Thymus (tissue), 11 donors: ENCODE measurements around the gene AFF2. TPM values are rescaled to one million over a fixed set of nuclear protein-coding genes. Genes with fewer than 3 reads are reported as not detected.

Source experiments
- DNase-seq, 9 donors: peaks; one replicate each; pipeline ENCODE4 v3.0.0-alpha.2; 2013; ENCODE audit warnings: low spot score in 9 of 9, low read depth in 6 of 9, missing footprints in 1 of 9
- H3K27ac ChIP-seq, 2 donors: one replicate each; pipeline ENCODE4 v1.5.1; 2013; ENCODE audit warnings: control low read depth in 1 of 2, low read depth in 1 of 2, low read length in 1 of 2, mild to moderate bottlenecking in 1 of 2, moderate library complexity in 1 of 2
- H3K27me3 ChIP-seq, 2 donors: one replicate each; pipeline ENCODE4 v1.5.1; 2013; ENCODE audit warnings: low read length in 1 of 2; ENCODE audit not compliant: control insufficient read depth in 2 of 2, insufficient read depth in 1 of 2
- H3K36me3 ChIP-seq, 2 donors: one replicate each; pipeline ENCODE4 v1.5.1; 2013; ENCODE audit warnings: low read length in 1 of 2, mild to moderate bottlenecking in 1 of 2, moderate library complexity in 1 of 2; ENCODE audit not compliant: control insufficient read depth in 2 of 2, insufficient read depth in 2 of 2
- H3K4me1 ChIP-seq, 2 donors: one replicate each; pipeline ENCODE4 v1.5.1; 2013; ENCODE audit warnings: low read length in 2 of 2; ENCODE audit not compliant: control insufficient read depth in 2 of 2, insufficient read depth in 2 of 2
- H3K4me3 ChIP-seq, 2 donors: one replicate each; pipeline ENCODE4 v1.5.1; 2013; ENCODE audit warnings: low read length in 2 of 2, control low read depth in 1 of 2, mild to moderate bottlenecking in 1 of 2
- H3K9me3 ChIP-seq, 2 donors: one replicate each; pipeline ENCODE4 v1.5.1; 2013; ENCODE audit warnings: low read length in 1 of 2, mild to moderate bottlenecking in 1 of 2; ENCODE audit not compliant: control insufficient read depth in 2 of 2, insufficient read depth in 1 of 2
- WGBS: extraction: QIAGEN DNeasy Blood & Tissue Kit; methylation state at CpG from one replicate; pipeline ENCODE4 v1.1.7; 2013; 5-methylcytosine and 5-hydroxymethylcytosine counted together
- polyA plus RNA-seq: library from polyadenylated mRNA; stranded (reverse); fragments of 200-250 nt; gene quantifications from one replicate; pipeline ENCODE4 v1.2.3, GENCODE V29; 2013
- total RNA-seq: library from RNA; stranded (reverse); fragments of 120-200 nt; gene quantifications from one replicate; pipeline ENCODE4 v1.2.4, GENCODE V29; 2013
- donor health status: healthy.

The AFF2 gene
- total and polyA plus RNA-seq, 2 donors: 1.3 to 27.4 TPM

GRCh38 chrX:148984238-148984637, 483.8 kb downstream of the AFF2 start:
- Histone ChIP-seq H3K27me3 (no peaks in the 10 kb centered on the region), H3K4me3 (no peak overlapping the region), H3K27ac (no peak overlapping the region), H3K36me3 (peaks cover 0 to 4% of the 10 kb centered on the region in 2 donors), H3K4me1 (no peaks in the 10 kb centered on the region), H3K9me3 (no peaks in the 10 kb centered on the region)
- DNase-seq: peak in 1 of 9 donors; percentile 7
- 87% methylated on average over 2 of the region's 2 CpGs for WGBS

GRCh38 chrX:148991502-148991901, 491.1 kb downstream of the AFF2 start:
- H3K9me3 ChIP-seq: no peaks in the 10 kb centered on the region
- 95% methylated on average over 1 of the region's 1 CpG for WGBS
- no peaks in the 10 kb centered on the region for H3K27me3 ChIP-seq

DNA sequence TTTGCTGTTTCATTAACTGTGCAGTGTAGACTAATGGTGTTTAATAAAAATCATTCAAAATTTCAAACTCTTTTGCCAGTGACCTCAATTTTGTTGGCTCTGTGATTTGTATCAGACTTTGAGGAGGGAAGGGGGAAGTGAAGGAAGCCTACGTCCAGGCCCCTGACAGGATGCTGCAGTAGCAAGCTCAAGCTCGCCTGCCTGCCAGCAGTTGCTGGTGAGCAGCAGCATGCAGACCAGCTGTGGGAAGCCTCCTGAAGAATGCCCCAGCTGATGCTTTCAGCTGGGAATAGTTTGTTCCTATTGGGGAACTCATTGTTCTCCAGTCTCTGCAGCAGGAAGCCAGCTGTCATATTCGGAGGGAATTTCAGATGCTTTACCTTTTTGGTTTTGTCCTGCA, 495.2 kb downstream of the AFF2 start:
- Histone ChIP-seq H3K27ac (no peak overlapping the region), H3K4me1 (no peaks in the 10 kb centered on the region), H3K9me3 (no peaks in the 10 kb centered on the region), H3K27me3 (no peaks in the 10 kb centered on the region), H3K4me3 (no peak overlapping the region), H3K36me3 (no peaks in the 10 kb centered on the region)
- WGBS: 83% methylated on average over 3 of the region's 3 CpGs
- DNase-seq: no peak

More at GRCh38 chrX:148991502-148991901, 491.1 kb downstream of the AFF2 start:
- DNase-seq: no peak
- Histone ChIP-seq H3K27ac (no peak overlapping the region), H3K36me3 (peaks cover 0 to 4% of the 10 kb centered on the region in 2 donors), H3K4me3 (no peak overlapping the region), H3K4me1 (no peaks in the 10 kb centered on the region)

DNA sequence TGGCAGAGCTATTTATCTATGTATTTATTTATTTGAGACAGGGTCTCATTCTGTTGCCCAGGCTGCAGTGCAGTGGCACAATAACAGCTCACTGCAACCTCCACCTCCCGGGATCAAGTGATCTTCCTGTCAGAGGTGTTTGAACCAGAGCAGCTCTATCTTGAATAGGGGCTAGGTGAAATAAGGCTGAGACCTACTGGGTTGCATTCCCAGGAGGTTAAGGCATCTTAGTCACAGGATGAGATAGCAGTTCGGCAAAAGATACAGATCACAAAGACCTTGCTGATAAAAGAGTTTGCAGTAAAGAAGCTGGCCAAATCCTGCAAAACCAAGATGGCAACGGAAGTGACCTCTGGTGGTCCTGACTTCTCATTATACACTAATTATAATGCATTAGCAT, 501.9 kb downstream of the AFF2 start:
- Histone ChIP-seq H3K27ac (no peak overlapping the region), H3K36me3 (no peaks in the 10 kb centered on the region), H3K9me3 (no peaks in the 10 kb centered on the region), H3K4me1 (no peaks in the 10 kb centered on the region), H3K4me3 (no peak overlapping the region), H3K27me3 (no peaks in the 10 kb centered on the region)
- no peak for DNase-seq
- 95% methylated on average over 3 of the region's 3 CpGs for WGBS

DNA sequence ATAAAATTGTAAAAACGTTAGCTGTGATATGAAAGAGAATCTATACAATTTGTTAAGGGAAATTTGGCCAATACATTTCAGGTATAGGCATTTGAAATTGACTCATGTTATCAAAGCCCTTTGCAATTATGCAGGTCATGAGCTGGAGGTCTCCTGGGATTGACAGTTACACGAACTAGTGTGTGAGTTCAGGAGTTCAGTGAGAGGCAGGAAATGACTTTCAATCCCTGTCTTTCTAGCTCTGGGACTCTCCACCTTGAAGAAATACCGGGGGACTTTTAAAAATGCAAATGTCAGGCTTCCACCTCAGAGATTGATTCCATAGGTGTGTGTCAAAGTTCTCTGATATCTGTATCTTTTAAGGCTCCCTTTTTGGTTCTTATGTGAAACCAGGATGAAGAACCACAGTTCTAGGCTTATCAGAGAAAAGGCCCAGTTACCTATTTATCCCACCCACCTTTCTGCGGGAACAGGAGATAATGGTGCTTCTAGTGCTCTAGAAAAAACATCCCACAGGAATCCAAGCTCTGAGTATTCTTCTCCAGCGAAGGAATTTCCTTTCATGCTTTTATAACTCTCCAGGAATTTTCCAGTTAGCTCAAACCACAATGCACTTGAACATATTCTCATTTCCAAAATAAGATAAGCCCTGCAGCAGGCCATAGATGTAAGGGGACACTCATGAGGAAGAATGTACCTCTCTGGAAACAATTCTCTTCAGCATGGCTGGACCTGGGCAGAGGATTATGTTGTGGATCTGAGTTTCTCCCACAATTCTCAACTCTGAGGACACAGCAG, 503.6 kb downstream of the AFF2 start:
- no peak overlapping the region for H3K4me3 ChIP-seq
- no peak overlapping the region for H3K27ac ChIP-seq
- 89% methylated on average over 5 of the region's 5 CpGs for WGBS
- H3K9me3 ChIP-seq: no peaks in the 10 kb centered on the region
- H3K27me3 ChIP-seq: no peaks in the 10 kb centered on the region
- H3K4me1 ChIP-seq: no peaks in the 10 kb centered on the region
- no peaks in the 10 kb centered on the region for H3K36me3 ChIP-seq
- no peak for DNase-seq

GRCh38 chrX:149004936-149005335, 504.5 kb downstream of the AFF2 start:
- H3K4me1 ChIP-seq: no peaks in the 10 kb centered on the region
- DNase-seq: no peak
- H3K9me3 ChIP-seq: no peaks in the 10 kb centered on the region
- no peaks in the 10 kb centered on the region for H3K27me3 ChIP-seq
- no peak overlapping the region for H3K27ac ChIP-seq
- 73% methylated on average over 2 of the region's 2 CpGs for WGBS
- H3K4me3 ChIP-seq: no peak overlapping the region
- no peaks in the 10 kb centered on the region for H3K36me3 ChIP-seq

GRCh38 chrX:149006235-149006634, 505.8 kb downstream of the AFF2 start:
- no peaks in the 10 kb centered on the region for H3K4me1 ChIP-seq
- DNase-seq: no peak
- H3K4me3 ChIP-seq: no peak overlapping the region
- H3K36me3 ChIP-seq: no peaks in the 10 kb centered on the region
- H3K9me3 ChIP-seq: no peaks in the 10 kb centered on the region
- no peak overlapping the region for H3K27ac ChIP-seq
- 94% methylated on average over 3 of the region's 3 CpGs for WGBS
- H3K27me3 ChIP-seq: no peaks in the 10 kb centered on the region

DNA sequence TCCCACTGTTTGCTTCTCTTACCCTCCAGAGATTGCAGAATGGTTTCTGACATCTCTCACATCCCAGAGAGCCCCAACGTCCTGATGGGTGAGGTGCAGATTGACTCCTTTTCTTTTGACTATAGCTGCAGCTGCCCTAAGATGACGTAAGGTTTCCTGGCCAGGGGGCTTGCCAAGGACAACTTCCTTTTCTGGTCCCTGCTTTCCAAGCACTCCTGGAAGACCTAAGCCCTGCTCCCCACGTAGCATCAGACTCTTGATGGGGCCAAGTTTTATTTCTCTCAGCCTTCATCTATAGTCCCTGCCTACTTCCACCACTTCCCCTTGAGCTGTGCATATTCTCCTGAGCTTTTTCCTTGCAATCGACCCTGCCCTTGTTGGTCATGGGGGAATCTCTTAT, 507.0 kb downstream of the AFF2 start:
- DNase-seq: no peak
- no peaks in the 10 kb centered on the region for H3K27me3 ChIP-seq
- H3K4me3 ChIP-seq: no peak overlapping the region
- H3K4me1 ChIP-seq: no peaks in the 10 kb centered on the region
- H3K36me3 ChIP-seq: no peaks in the 10 kb centered on the region
- WGBS: 73% methylated on average over 4 of the region's 4 CpGs
- H3K9me3 ChIP-seq: no peaks in the 10 kb centered on the region
- no peak overlapping the region for H3K27ac ChIP-seq

DNA sequence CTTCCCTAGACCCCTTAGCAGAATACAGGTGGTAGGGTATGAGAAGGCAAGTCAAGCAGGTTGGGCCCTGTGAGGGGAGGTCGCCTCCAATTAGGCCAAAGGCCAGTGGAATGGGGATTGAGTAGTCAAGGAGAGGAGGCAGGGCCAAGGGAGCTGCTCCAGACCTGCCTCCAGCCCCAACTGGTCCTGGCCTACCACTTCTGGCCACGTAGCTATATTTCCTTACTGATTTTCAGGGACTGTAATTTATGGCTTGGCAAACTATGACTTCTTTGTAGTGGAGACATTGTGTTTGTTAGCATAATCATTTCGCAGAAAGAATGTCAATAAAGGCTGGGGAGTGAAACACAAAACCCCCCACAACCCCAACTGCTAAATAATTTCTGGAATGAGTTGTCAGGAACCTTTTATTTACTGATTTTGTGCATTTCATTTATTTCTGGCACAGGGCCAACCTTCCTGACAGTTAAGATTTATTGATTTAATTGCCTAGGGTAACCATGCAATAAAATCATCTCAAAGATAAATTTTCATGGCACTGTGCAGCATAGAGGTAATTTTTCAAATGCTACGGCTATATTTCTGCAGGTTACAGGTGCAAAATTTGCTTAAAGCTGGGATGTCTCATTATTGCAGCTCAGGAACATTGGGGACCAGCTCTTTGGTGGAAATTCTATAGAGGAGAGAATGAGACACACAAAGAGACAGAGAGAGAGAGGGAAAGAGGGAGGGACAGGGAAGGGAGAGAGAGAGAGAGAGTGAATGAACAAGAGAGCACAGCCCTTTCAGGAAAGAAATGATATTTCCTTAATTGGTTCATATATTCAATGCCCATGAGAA, 509.8 kb downstream of the AFF2 start:
- 91% methylated on average over 4 of the region's 4 CpGs for WGBS
- Histone ChIP-seq H3K4me3 (no peak overlapping the region), H3K9me3 (no peaks in the 10 kb centered on the region), H3K36me3 (no peaks in the 10 kb centered on the region), H3K27me3 (no peaks in the 10 kb centered on the region), H3K27ac (no peak overlapping the region), H3K4me1 (no peaks in the 10 kb centered on the region)
- no peak for DNase-seq
